AG09309 (cell line): ENCODE measurements around the gene PTPRF.
"Not testable (repeated sequence)": the region's sequence is repeated elsewhere in the genome, so short reads cannot be mapped to it uniquely, and the experiment has no call there.

ENCODE experiments used
- DNase-seq: peaks from one replicate; pipeline ENCODE4 v3.0.0-alpha.2; 2010; ENCODE audit warnings: low read depth
- H3K4me3 ChIP-seq: 2 replicates; pipeline ENCODE4 v1.5.1; 2011; ENCODE audit warnings: mild to moderate bottlenecking, low read depth, low read length, moderate library complexity; ENCODE audit not compliant: control insufficient read depth
- TF ChIP-seq, protein P1 (sequence below): IDR thresholded peaks from 2 replicates; pipeline ENCODE4 v1.5.1; 2011; ENCODE audit warnings: mild to moderate bottlenecking, low read depth, low read length, inconsistent platforms; ENCODE audit not compliant: insufficient read depth, control insufficient read depth; ENCODE audit errors: missing control alignments

PTPRF gene

DNA sequence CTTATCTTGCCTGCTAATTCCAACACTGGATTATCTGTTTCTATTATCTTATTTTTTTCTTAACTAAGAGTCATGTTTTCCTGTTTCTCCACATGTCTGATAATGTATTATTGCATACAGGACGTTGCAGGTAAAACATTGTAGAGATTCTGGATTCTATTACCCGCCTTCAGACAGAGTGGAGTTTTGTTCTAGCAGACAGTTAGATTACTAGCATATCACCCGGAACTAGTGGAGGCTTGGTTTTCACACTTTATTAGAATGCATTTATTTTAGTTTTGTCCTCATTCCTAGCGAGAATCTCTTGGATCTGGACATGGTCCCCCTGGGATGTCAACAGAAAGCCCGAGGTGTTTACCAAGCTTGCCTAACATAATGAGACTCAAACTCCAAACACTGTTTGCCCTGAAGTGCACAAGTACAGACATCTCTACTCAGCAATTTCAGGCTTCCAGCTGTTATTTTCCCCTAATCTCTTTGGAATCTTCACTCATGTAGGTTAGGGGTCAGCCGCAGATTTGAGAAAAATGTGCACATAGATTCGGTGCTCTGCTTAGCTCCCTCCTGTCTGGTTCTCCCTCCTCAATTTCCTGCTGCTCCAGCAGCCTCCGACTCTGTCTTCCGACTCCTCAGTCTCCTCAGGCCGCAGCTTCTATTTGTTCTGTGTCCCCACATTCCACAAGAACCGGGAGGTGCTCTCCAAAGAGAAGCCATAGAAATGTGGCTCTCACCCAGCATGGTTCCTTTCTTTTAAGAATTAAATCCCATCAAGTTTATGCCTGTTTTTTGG, 36.8 kb upstream of the PTPRF start:
- TF ChIP-seq, protein P1, sequence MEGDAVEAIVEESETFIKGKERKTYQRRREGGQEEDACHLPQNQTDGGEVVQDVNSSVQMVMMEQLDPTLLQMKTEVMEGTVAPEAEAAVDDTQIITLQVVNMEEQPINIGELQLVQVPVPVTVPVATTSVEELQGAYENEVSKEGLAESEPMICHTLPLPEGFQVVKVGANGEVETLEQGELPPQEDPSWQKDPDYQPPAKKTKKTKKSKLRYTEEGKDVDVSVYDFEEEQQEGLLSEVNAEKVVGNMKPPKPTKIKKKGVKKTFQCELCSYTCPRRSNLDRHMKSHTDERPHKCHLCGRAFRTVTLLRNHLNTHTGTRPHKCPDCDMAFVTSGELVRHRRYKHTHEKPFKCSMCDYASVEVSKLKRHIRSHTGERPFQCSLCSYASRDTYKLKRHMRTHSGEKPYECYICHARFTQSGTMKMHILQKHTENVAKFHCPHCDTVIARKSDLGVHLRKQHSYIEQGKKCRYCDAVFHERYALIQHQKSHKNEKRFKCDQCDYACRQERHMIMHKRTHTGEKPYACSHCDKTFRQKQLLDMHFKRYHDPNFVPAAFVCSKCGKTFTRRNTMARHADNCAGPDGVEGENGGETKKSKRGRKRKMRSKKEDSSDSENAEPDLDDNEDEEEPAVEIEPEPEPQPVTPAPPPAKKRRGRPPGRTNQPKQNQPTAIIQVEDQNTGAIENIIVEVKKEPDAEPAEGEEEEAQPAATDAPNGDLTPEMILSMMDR = no peak
- no peak for DNase-seq
- no peak overlapping the region for H3K4me3 ChIP-seq

- H3K4me3 ChIP-seq = no peak overlapping the region
- TF ChIP-seq, protein P1 = no peak
- no peak for DNase-seq
Measured at GRCh38 chr1:43495204-43495603, 35.5 kb upstream of the PTPRF start.

DNA sequence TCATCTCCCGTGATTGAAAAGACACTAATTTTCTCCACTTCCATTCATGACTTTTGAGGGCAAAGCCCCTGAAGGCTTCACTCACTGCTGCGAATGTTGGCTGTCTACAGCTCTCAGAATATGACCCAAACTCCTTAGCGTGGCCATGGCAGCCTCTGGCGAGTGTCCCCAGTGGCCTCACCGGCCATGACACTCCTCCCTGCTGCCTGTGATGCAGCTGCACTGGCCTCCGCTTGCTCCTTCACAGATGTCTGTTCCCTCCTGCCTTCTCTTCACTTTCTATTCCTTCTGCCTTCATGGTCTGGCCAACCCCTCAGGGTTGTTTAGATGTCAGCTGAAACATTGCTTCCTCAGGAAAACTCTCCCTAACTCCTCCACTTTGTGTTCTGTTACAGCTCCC, 30.8 kb upstream of the PTPRF start:
- no peak for DNase-seq
- H3K4me3 ChIP-seq = no peak overlapping the region
- TF ChIP-seq, protein P1 = no peak

DNA sequence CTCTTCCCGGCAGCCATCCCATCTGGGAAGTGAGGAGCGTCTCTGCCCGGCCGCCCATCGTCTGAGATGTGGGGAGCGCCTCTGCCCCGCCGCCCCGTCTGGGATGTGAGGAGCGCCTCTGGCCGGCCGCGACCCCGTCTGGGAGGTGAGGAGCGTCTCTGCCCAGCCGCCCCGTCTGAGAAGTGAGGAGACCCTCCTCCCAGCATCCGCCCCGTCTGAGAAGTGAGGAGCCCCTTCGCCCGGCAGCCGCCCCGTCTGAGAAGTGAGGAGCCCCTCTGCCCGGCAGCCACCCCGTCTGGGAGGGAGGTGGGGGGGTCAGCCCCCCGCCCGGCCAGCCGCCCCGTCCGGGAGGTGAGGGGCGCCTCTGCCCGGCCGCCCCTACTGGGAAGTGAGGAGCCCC, 28.9 kb upstream of the PTPRF start:
- not testable (repeated sequence) for DNase-seq, H3K4me3 ChIP-seq

- TF ChIP-seq, protein P1 = no peak
- DNase-seq = no peak
- no peak overlapping the region for H3K4me3 ChIP-seq
Measured at GRCh38 chr1:43503534-43503933, 27.1 kb upstream of the PTPRF start.

DNA sequence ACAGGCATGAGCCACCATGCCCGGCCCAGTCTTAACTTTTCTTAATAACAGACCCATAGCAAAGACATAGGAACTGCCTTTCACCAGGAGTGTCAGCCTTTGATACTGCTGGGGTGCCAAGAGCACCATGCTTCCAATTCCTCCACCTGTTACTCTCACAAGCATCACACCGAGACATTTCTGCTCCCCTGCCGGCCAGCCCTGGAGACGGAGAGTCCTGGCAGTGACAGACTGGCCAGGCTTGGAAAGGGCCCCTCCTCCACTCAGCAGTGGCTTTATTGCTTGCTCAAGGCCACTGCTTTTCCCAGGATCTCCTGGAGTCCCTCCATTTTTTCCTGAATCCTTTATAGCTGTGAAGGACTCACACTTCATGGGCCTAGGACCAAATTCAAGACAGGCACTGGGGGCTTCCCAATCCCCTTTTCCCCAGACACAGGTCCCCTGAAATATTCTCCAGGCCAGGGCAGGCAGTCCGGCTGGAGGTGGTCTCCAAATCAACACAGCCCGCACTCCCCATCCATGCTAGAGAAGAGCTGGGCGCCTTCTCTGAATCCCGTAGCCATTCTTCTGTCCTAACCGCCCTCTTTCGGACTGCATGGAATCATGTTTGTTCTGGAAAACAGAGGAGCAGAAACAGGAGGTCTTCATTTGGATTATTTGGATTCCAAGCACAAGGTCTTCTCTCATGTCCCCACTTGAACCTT, 25.5 kb upstream of the PTPRF start:
- DNase-seq = no peak
- no peak overlapping the region for H3K4me3 ChIP-seq
- TF ChIP-seq, protein P1 = no peak

DNA sequence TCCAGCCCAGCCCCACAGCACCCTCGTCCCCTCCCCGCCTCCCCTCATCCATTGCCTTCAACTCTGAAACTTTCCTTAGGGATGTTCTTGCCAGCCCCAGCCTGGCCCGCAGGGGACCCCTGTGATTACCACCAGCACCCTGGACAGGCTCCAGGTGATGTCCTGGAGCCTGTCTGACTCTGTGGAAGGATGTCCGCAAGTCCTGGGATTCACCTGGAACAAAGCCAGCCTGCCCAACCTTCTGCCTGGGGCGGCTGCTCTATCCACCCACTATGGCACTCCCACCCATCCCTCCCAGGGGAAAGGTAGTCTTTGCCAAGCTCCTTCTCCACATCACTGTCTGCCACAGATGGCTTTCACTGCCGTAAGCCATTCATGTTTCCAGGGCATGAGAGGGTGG, 24.4 kb upstream of the PTPRF start:
- DNase-seq = no peak
- TF ChIP-seq, protein P1 = no peak
- no peak overlapping the region for H3K4me3 ChIP-seq
